GM23338 (cell line): ENCODE results near the gene CFAP92.
A peak's percentile ranks its signal among the peaks of the same experiment; 100 is the strongest.

Experiments
- CREB1 ChIP-seq: fragments of 250-450 bp; sonication (Bioruptor Pico); IDR thresholded peaks from 2 replicates; pipeline ENCODE4 v1.5.0; 2020; ENCODE audit warnings: low read depth, mild to moderate bottlenecking, moderate library complexity
- CTCF ChIP-seq, 2 experiments: fragments of 200-600 bp in 1 of 2; sonication (generic) in 1 of 2; conservative IDR thresholded peaks; 2 replicates each; pipeline versions ENCODE4 v1.5.1 to v1.6.1; 2016 to 2017; ENCODE audit warnings: antibody characterized with exemption in 2 of 2, low read depth in 2 of 2, mild to moderate bottlenecking in 2 of 2, moderate library complexity in 1 of 2
- ETS1 ChIP-seq: IDR thresholded peaks from 2 replicates; pipeline ENCODE4 v1.6.1; 2016; ENCODE audit warnings: antibody characterized with exemption
- EZH2 ChIP-seq: fragments of 200-600 bp; sonication (generic); IDR thresholded peaks from one replicate; pipeline ENCODE4 v1.8.0; 2017; ENCODE audit warnings: antibody characterized with exemption, mild to moderate bottlenecking, low read depth; ENCODE audit not compliant: unreplicated experiment
- EZH2phosphoT487 ChIP-seq: fragments of 200-600 bp; sonication (generic); IDR thresholded peaks from one replicate; pipeline ENCODE4 v1.8.1; 2018; ENCODE audit warnings: antibody characterized with exemption; ENCODE audit not compliant: unreplicated experiment
- JUNB ChIP-seq: IDR thresholded peaks from one replicate; pipeline ENCODE4 v1.6.1; 2016; ENCODE audit warnings: antibody characterized with exemption; ENCODE audit not compliant: unreplicated experiment
- NANOG ChIP-seq: IDR thresholded peaks from 2 replicates; pipeline ENCODE4 v1.6.1; 2016; ENCODE audit warnings: antibody characterized with exemption, borderline replicate concordance
- POLR2AphosphoS5 ChIP-seq: IDR thresholded peaks from 2 replicates; pipeline ENCODE4 v1.6.1; 2016; ENCODE audit warnings: antibody characterized with exemption, low read depth
- TF ChIP-seq, protein P1 (sequence below): IDR thresholded peaks from one replicate; pipeline ENCODE4 v1.6.1; 2018; ENCODE audit warnings: antibody characterized with exemption; ENCODE audit not compliant: unreplicated experiment

DNA sequence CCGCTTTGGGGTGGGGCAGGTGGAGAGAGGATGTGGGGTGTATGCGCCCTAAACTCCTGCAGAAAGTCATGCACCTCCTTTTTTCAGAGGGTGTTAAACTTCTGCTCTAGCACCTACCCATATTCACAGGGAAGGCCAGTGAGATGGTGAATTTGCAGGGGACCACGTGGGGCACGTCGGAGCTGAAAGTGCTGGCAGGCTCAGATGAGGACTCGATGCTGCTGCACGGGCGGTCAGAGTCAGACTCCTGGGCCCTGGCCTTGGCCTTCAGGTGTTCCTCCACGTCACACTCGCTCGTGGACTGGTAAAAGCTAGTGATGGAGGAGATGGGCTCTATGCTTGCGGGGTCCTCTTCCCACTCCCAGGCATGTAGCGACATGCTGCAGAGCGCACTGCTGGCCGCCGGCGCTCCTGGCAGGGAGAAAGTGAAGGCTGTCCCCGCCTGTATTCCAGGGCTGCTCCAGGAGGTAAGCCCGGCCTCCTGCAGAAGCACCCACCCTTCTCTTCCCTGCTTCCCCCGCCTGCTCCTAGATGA is 883 bp downstream of the CFAP92 start:
- no peak for TF ChIP-seq CTCF (conservative IDR thresholded peaks at IDR 0.05; ENCODE audit: low read depth in 2 of 2)
- TF ChIP-seq, protein P1, sequence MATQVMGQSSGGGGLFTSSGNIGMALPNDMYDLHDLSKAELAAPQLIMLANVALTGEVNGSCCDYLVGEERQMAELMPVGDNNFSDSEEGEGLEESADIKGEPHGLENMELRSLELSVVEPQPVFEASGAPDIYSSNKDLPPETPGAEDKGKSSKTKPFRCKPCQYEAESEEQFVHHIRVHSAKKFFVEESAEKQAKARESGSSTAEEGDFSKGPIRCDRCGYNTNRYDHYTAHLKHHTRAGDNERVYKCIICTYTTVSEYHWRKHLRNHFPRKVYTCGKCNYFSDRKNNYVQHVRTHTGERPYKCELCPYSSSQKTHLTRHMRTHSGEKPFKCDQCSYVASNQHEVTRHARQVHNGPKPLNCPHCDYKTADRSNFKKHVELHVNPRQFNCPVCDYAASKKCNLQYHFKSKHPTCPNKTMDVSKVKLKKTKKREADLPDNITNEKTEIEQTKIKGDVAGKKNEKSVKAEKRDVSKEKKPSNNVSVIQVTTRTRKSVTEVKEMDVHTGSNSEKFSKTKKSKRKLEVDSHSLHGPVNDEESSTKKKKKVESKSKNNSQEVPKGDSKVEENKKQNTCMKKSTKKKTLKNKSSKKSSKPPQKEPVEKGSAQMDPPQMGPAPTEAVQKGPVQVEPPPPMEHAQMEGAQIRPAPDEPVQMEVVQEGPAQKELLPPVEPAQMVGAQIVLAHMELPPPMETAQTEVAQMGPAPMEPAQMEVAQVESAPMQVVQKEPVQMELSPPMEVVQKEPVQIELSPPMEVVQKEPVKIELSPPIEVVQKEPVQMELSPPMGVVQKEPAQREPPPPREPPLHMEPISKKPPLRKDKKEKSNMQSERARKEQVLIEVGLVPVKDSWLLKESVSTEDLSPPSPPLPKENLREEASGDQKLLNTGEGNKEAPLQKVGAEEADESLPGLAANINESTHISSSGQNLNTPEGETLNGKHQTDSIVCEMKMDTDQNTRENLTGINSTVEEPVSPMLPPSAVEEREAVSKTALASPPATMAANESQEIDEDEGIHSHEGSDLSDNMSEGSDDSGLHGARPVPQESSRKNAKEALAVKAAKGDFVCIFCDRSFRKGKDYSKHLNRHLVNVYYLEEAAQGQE: no peak
- TF ChIP-seq EZH2: peak; percentile 13
- TF ChIP-seq POLR2AphosphoS5: no peak
- no peak for TF ChIP-seq EZH2phosphoT487
- no peak for TF ChIP-seq CREB1 (CRISPR knock-in tag)
- no peak for TF ChIP-seq NANOG
- no peak for TF ChIP-seq ETS1
- TF ChIP-seq JUNB: no peak
